COR-L47 (cell line): ENCODE data around the gene ENOPH1.
"Not testable (repeated sequence)": the region's sequence is repeated elsewhere in the genome, so short reads cannot be mapped to it uniquely, and the experiment has no call there.

ENCODE experiments used
- DNase-seq: peaks from one replicate; lab custom pipeline; 2025; lab: John Stamatoyannopoulos, UW

Gene ENOPH1

DNA sequence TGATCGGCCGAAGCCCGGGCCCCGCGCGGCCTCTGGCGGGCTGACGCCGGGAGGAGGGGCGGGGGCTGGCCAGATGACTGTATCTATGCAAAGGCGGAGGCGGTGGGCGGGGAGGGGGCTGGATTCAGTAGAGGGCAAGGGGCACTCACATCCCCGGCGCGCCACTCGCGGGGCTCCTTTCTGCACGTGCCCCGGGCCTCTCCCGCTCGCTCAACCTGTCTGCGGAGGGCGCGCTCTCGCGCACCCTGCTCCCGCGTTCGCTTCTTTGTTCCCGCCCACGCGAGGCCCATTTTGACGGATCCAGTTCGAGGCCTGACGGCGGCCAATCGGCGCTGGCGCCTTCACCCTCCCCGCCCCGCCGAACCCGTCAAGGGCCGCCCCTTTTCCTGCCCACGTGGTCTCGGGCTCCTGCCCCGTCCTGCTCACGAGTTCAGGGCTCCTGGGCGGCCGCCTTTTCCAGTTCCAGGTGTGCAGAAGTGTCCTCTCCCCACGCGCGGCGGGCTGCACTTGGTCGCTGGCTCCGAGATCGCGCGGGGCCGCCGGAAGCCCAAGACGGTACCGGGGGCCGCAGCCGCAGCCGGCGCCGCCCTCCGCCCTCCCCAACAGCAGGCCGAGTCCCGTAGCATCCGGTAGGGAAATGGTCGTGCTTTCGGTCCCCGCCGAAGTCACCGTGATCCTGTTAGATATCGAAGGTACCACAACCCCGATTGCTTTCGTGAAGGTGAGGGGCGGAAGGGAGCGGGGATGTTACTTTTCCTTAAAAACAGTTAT, at the start of gene ENOPH1, which contains the start of gene HNRNPDL:
Gene ENOPH1 (plus strand): TSS at position 398 of the 771 bp plus-strand sequence. CDS start 240 bp downstream, at position 638.
Gene HNRNPDL (minus strand): TSS at position 270 of the 771 bp plus-strand sequence. CDS start 772 bp downstream, outside the sequence.
- peak; percentile 98 for DNase-seq

DNA sequence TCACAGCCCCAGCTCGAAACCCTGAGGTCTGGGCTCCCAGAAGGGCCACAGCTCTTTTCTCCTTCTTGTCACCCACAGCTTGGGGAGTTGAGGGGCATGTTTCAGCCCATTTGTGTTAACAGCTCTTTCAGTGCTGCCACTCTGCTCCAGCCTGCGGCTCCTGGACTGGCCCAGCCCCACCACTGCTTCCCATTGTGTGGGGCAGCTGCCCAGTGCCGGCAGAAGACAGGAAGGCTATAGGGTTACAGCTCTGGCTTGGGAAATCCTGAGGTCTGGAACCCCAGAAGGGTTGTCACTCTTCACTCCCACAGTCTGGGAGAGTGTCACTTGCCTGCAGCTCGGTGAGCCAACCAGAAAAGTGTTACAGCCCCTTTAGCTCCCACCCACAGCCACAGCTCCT, 49.6 kb upstream of the ENOPH1 start:
- DNase-seq = no peak

DNA sequence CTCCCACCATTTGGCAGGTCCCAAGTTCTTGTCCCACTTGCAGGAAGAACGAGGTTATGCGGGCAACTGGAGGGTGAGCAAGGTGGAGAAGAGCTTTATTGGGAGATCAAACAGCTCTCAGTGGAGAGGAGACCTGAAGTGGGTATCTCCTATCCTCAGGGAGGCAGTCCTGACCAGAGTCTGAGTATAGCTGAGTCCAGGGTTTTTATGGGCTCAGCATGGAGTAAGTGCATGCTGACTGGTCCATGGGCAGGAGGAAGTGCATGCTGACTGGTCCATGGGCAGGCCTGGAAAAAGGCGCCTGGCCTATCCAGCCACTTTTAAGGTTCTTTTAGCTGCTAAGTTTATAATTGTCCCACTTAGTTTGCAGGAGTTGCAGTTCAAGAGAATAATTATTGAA, 49.2 kb upstream of the ENOPH1 start:
- DNase-seq = no peak

DNA sequence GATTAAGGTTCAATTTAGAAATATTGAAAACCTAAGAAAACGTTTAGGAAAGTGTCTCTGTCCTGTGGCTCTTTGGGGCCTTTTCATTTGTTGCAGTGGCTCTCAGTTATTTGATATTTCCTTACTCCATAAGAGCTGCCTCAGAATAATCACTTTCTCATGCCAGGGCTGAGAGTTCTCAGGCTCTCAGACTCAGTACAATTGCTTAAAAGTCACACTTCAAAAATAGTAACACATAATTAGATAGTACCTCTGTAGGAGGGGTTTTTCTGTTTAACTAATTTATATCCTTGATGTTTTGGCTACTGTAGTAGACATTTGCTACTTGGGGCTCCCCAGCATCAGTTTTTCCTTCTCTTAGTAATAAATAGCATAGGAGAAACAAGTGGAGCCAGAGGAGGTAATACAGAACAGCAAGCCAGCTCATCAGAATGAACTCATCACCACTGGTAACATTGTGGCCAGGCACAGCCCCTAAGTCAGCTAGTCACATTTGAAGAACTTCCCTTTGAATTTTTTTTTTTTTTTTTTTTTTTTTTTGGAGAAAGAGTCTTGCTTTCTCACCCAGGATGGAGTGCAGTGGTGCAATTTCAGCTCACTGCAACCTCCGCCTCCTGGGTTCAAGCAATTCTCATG, 48.6 kb upstream of the ENOPH1 start:
- DNase-seq = no peak

DNA sequence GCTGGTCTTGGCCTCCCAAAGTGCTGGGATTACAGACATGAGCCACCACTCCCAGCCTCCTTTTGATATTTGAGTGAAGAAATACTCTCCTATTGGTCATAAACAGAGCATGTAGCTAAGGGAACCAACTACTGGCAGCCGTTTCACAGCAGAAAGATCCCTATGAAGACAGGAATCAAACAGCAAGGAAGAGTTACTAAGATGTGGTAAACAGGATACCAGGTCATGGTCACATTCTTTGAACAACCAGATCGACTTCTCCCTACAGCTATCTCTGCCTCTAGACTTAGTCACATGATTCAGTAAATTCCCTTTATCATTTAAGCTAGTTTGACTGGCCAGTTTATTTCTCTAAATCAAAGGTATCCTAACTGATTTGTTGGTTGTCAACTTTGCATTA, 47.6 kb upstream of the ENOPH1 start:
- DNase-seq = no peak

DNA sequence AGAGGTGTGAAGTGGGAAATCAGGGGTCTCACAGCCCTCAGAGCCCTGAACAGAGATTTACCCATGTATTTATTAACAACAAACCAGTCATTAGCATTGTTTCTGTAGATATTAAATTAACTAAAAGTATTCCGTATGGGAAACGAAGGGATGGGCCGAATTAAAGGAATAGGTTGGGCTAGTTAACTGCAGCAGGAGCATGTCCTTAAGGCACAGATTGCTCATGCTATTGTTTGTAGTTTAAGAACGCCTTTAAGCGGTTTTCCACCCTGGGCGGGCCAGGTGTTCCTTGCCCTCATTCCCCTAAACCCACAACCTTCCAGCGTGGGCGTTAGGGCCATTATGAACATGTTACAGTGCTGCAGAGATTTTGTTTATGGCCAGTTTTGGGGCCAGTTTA, 44.1 kb upstream of the ENOPH1 start:
- DNase-seq = not testable (repeated sequence)

DNA sequence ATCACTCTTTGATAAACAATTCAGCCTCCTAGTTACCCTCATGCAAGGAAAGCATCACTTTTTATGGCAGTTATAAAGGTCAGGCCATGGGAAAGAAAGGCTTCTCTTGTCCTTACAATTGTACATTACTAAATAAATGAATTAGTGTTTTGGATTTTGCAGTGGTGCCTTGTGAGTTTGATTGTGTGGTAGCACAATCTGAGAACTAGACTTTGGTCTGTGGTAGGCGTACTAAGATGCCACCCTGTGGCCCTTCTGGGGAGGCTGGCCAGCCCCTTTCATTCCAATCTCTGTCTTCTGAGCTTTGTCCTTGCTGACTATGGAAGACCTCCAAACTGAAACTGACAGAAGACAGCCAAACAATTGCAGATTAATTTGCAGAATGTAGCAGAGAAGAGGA, 42.0 kb upstream of the ENOPH1 start:
- no peak for DNase-seq

DNA sequence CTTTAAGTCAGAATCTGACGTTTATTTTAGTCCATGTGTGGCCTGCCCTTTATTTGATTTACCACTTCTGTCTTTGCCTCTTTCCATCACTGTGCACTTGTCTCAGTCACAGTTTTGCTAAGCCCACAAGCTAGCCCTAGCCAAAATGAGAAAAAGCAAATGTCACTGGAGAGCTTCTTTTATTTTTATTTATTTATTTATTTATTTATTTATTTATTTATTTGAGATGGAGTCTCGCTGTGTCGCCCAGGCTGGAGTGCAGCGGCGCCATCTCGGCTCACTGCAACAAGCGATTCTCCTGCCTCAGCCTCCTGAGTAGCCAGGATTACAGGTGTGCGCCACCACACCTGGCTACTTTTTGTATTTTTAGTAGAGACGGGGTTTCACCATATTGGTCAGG, 40.3 kb upstream of the ENOPH1 start:
- not testable (repeated sequence) for DNase-seq

DNA sequence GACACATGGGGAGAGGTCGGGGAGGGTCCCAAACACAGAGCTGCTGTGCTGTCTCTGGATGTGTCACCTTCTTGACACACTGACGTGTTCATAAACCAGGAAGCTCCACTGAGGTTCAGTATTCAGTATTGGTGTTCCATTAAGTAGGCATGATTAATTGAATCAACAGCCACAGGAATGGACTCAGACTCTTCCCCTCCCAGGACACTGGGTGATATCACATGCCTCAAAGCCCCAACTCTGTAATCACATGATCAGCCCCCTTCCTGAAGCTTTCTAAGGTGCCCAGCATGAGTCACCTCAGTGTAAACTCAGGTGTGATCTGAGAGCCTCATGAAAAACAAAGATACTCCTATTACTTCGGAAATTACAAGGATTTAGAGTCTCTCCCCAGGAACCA, 35.5 kb upstream of the ENOPH1 start:
- DNase-seq = no peak

DNA sequence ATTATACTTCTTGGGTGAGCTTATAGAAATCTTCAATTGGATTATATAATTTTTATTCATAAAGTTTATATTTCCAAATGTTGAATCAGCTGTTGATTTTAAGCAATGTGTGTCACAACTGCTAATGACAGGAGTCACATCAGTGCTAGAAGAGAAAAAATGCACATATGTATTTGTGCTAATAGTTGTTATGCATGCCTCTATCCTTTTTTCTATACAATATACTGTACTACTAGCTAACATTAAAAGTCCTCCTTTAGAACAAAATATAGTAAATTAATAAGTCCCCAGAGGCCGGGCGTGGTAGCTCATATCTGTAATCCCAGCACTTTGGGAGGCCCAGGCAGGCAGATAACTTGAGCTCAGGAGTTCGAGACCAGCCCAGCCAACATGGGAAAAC, 32.9 kb upstream of the ENOPH1 start:
- no peak for DNase-seq

DNA sequence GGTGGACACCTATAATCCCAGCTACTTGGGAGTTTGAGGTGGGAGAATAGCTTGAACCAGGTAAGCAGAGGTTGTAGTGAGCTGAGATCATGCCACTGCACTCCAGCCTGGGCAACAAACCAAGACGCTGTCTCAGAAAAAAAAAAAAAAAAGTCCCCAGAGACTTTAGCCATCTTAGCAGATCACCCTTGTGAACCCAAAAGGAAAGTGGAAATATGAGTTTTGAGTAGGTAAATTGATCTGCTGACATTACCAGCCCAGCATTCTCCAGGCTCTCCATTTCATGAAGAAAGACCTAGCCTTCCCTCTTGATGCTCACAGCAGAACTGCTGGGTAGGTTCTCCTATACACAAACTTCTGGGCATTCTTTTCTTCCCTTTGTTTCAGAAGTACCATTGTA, 32.1 kb upstream of the ENOPH1 start:
- no peak for DNase-seq

DNA sequence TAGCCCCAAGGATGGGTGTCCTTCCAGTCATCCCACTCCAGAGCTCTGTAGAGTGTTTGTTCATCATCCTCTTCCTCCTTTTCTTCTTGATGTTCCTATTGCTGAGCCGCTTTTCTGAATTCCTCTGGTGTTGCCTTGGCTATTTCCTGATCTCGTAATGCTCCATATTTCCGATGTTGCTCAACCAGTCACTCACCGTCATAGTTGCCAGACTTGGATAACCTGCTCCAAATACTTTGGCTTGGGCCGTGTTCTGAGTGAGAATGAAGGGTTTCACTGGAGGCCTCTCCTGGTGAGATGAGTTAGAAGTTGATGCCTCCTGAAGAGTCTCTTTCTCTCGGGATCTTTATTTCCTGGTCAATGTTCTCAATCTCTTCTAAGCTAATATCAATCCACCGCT, 28.8 kb upstream of the ENOPH1 start:
- no peak for DNase-seq

DNA sequence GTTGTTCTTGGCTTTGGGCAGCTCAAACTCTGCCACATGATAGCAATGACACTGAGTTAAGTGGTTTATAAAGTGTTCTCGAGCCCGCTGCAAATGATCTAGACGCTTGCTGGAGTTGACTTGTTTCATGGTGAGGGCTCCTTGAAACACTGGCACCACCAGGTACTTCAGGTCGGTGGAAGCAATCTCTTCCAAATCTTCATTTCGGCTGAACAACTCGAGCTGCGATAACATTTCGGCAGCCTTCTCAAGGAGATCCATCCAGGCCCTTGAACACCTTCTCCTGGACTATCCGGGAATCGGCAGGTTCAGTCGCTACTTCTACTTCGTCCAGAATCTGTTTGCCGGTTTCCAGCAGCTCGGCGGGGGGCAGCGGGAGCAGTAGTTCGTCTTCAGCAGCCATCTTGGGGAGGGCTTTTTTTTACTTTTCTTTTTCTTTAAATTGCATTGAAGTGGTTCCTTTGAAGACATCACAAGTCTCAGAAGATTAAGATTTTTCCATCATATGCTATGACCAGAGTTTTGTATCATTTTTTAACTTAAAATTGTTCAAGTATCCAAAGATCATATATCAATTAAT, 28.1 kb upstream of the ENOPH1 start:
- no peak for DNase-seq

DNA sequence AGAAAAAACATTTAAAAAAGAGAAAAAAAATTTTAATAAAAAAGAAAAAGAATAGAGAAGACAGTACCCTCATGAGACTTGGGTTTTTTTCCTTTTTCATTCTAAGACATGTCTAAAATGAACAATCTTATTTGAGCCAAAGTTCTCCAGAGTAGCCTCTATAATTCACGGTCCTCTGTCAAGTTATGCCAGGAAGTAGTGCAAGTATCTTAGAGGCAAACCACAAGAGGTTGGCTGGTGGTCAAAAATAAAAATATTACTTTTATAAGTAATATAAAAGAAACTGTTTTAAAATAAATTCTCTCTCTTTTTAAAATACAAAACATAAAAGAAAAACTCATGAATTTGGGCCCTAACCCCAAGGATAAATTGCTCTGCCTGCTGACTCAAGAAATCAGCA, 26.7 kb upstream of the ENOPH1 start:
- DNase-seq = no peak

DNA sequence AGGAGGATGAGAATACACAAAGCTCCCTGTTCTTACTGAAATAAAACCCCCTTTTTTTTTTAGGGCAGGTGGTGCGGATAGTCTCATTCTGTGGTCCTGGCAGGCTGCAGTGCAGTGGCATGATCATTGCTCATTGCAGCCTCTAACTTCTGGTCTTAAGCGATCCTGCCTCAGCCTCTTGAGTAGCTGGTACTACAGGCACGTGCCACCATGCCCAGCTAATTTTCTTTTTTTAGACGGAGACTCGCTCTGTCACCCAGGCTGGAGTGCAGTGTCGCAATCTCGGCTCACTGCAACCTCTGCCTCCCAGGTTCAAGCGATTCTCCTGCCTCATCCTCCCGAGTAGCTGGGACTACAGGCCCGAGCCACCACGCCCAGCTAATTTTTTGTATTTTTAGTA, 15.3 kb upstream of the ENOPH1 start:
- DNase-seq = not testable (repeated sequence)

DNA sequence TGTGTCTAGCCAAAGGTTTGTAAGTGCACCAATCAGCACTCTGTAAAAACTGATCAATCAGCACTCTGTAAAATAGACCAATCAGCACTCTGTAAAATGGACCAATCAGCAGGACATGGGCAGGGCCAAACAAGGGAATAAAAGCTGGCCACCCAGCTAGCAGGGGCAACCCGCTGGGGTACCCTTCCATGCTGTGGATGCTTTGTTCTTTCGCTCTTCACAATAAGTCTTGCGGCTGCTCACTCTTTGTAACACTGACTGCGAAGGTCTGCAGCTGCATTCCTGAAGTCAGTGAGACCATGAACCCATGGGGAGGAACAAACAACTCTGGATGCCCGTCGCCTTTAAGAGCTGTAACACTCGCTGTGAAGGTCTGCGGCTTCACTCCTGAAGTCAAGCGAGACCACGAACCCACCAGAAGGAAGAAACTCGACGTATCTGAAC, 14.4 kb upstream of the ENOPH1 start:
- no peak for DNase-seq

DNA sequence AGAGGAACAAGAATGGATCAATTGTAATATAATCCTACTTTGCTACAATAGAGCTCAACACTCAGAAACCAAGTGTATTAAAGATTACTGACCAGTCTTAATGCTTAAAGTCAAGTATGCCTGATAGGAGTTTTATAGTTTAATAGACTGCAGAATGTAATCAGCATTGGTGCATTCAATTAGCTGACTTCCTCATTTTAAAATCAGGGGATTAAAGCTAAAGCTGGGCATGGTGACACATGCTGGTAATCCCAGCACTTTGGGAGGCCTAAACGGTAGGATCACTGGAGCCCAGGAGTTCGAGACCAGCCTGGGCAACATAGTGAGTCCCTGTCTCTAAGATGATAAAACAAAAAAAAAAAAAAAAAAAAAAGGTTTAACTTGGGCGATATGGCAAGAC, 10.9 kb upstream of the ENOPH1 start:
- DNase-seq = no peak

DNA sequence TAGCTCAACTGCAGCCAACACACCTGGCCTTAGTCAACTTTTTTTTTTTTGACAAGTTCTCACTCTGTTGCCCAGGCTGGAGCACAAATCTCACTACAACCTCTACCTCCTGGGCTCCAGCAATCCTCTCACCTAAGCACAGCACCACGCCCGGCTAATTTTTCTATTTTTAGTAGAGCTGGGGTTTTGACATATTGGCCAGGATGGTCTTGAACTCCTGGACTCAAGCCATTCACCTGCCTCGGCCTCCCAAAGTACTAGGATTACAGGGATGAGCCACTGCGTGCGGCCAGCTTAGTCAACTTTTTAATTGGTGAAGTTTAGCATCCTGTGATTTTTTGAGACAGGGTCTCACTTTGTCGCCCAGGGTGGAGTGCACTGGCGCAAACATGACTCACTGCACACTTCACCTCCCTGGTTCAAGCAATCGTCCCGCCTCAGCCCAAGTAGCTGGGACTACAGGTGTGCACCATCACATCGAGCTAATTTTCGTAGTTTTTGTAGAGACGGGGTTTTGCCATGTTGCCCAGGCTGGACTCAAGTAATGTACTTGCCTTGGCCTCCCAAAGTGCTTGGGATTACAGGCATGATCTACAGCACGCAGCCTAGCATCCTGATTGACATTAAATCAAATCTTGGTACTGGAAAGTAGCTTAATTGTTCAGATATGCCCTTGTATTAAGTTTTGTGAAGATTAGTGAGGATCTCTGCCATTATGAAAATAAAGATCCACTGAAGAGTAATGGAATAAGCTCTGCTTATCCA, 8.4 kb upstream of the ENOPH1 start:
- no peak for DNase-seq

DNA sequence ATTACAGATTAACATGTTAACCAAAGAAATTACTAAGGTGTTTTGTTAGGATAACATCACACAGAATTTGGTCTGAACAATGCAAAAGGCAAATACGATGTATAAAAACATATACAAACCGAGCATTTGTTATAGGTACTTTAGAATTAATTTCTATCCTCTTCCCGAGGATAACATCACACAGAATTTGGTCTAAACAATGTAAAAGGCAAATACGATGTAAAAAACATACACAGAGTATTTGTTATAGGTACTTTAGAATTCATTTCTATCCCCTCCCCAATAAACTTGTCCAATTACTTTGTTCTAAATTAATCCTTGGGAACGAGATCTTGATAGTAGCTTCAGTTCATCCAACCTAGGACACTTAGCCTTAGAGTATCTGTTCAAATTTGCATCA, 7.8 kb upstream of the ENOPH1 start:
- no peak for DNase-seq

DNA sequence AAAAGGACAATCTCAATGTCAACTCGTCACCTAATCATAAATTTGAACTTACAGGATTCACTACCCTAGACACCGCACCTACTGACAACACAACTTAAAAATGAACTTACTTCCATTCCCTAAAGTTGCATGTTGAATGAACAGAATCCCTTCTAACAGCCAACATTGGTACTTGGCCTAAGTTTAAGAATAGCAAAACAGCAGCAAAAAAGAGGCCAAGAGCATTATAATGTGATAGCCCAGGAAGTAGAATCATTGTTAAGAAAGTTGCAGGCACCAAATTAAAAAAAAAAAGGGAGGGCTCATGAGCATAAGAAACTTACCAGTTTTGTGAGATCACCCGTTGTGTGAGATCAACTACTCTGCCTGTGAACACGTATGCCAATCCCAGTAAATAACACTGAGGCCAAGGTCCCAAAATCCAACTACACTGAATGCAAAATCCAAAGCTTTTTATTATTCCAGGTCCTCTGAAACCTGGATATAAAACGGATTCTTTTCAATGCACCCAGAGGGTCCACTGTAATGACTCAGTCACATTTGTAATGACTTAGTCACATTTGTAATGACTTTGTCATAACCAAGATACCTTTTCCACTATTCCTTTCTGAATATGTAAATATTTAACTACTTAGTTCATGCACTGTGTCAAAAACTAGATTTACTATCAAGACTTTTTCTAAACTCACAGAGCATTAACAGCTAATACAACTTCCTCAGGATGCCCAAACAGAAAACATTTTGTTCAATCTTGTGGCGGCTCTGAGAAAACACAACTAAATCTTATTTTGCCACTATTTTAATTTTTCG, 6.9 kb upstream of the ENOPH1 start:
- DNase-seq = no peak

DNA sequence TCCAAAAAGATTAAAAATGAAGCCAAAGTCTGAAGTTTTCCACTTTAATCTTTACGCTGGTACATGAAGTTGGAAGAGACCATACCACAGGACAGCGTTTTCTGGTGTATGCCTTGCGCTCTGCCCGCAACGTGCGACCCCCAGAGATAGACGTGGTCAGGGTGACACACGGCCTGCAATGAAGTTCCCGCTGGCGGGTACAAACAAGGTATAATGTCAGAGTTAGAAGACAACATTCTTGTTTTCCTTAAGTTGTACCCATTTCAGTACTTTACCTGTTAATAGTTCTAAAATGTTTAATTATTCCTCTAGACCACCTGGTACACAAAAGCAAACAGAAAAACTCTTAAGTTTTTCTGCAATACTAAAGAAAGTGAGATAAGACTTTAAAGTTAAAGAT, 4.9 kb upstream of the ENOPH1 start:
- DNase-seq = no peak

DNA sequence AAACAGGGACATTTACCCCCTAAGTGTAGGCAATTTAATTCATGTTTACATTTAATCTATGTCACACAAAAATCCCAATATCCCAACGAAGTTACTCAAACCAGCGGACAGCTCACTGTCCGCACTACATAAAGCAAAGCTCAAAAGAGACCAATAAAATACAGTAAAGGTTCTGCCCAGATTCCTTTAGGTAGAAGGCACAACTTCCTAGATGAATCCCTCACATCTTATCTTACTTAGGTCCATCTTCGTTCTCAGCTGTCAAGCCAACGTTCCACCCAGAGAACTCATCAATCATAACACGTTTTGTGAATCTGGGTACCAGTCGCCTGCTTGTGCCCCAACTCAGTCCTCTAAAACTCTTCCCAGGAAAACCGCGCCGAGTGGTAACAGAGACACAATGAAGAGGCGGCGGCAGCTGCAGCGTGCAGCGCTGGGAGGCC, 1.8 kb upstream of the ENOPH1 start:
- no peak for DNase-seq
